Measurements from ENCODE around the gene MYO5A. TPM values are rescaled to one million over a fixed set of nuclear protein-coding genes. Genes with fewer than 3 reads are reported as not detected.

The MYO5A gene
- total and polyA plus RNA-seq, 2 donors (not counting 1 experiment from before 2014, with no cell fraction given) = 32.9 to 41.9 TPM

DNA sequence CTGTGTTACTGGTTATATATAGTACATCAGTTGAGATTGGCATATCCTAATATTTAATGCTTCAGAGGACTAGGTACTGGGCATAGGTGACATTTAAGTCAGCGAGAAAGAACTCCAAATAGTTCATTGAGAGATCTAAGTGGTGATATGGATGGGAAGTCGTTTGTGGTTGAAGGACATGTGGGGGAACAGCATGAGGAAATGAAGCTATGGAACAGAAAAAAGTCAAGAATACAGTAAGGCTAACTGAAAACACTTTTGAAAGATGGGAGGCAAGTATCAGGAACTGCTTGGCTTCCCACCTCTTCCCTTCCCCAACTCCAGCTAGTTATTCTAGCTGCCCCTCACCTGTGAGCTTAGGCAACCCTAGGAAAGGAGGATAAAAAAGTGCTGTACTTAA is 3.7 kb upstream of the MYO5A start:
- Histone ChIP-seq H2AFZ (ENCODE audit: low read length) (no peak overlapping the region), H3K9me3 (ENCODE audit: control insufficient read depth, insufficient read depth, low read depth, low read length) (no peaks in the 10 kb centered on the region), H3K9ac (ENCODE audit: insufficient read depth, low read length) (no peak overlapping the region), H3K79me2 (ENCODE audit: control insufficient read depth, insufficient read depth, low read length) (peaks cover 5% of the 10 kb centered on the region), H3K4me1 (ENCODE audit: control insufficient read depth, extremely low read depth, insufficient read depth, low read length) (no peaks in the 10 kb centered on the region), H4K20me1 (ENCODE audit: control insufficient read depth, extremely low read depth, insufficient read depth, low read length) (no peaks in the 10 kb centered on the region), H3K27ac (ENCODE audit: insufficient read depth, low read length) (no peak overlapping the region), H3K4me3 (replicated peaks in 1 of 4; ENCODE audit: control extremely low read depth in 1 of 4, insufficient read depth in 1 of 4, low read depth in 3 of 4, low read length in 4 of 4) (no peak overlapping the region), H3K27me3 (ENCODE audit: control insufficient read depth, insufficient read depth, low read length) (no peaks in the 10 kb centered on the region), H3K36me3 (ENCODE audit: control insufficient read depth, insufficient read depth, low read length) (no peaks in the 10 kb centered on the region), H3K4me2 (ENCODE audit: extremely low read depth, insufficient read depth, low read length) (no peak overlapping the region)
- DNase-seq (ENCODE audit: low read depth in 2 of 2) = no peak
- no peak for TF ChIP-seq EZH2 (IDR thresholded peaks at IDR 0.05; ENCODE audit: low read length, missing control alignments)
- TF ChIP-seq, protein P1, sequence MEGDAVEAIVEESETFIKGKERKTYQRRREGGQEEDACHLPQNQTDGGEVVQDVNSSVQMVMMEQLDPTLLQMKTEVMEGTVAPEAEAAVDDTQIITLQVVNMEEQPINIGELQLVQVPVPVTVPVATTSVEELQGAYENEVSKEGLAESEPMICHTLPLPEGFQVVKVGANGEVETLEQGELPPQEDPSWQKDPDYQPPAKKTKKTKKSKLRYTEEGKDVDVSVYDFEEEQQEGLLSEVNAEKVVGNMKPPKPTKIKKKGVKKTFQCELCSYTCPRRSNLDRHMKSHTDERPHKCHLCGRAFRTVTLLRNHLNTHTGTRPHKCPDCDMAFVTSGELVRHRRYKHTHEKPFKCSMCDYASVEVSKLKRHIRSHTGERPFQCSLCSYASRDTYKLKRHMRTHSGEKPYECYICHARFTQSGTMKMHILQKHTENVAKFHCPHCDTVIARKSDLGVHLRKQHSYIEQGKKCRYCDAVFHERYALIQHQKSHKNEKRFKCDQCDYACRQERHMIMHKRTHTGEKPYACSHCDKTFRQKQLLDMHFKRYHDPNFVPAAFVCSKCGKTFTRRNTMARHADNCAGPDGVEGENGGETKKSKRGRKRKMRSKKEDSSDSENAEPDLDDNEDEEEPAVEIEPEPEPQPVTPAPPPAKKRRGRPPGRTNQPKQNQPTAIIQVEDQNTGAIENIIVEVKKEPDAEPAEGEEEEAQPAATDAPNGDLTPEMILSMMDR (conservative IDR thresholded peaks at IDR 0.05 in 1 of 2, IDR thresholded peaks at IDR 0.05 in 1 of 2; ENCODE audit: low read depth in 1 of 2, low read length in 2 of 2) = no peak

GRCh38 chr15:52529940-52530339 is 1.3 kb upstream of the MYO5A start:
- Histone ChIP-seq H3K4me2 (ENCODE audit: extremely low read depth, insufficient read depth, low read length) (peak overlapping the region; percentile 92), H2AFZ (ENCODE audit: low read length) (peak overlapping the region; percentile 92), H3K27me3 (ENCODE audit: control insufficient read depth, insufficient read depth, low read length) (no peaks in the 10 kb centered on the region), H3K4me3 (replicated peaks in 1 of 4; ENCODE audit: control extremely low read depth in 1 of 4, insufficient read depth in 1 of 4, low read depth in 3 of 4, low read length in 4 of 4) (peak overlapping the region; percentile 63 to 77 (median 68)), H3K4me1 (ENCODE audit: control insufficient read depth, extremely low read depth, insufficient read depth, low read length) (no peaks in the 10 kb centered on the region), H3K9me3 (ENCODE audit: control insufficient read depth, insufficient read depth, low read depth, low read length) (no peaks in the 10 kb centered on the region), H3K79me2 (ENCODE audit: control insufficient read depth, insufficient read depth, low read length) (peaks cover 17% of the 10 kb centered on the region), H4K20me1 (ENCODE audit: control insufficient read depth, extremely low read depth, insufficient read depth, low read length) (no peaks in the 10 kb centered on the region), H3K27ac (ENCODE audit: insufficient read depth, low read length) (no peak overlapping the region), H3K36me3 (ENCODE audit: control insufficient read depth, insufficient read depth, low read length) (no peaks in the 10 kb centered on the region), H3K9ac (ENCODE audit: insufficient read depth, low read length) (no peak overlapping the region)
- TF ChIP-seq, protein P1 (conservative IDR thresholded peaks at IDR 0.05 in 1 of 2, IDR thresholded peaks at IDR 0.05 in 1 of 2; ENCODE audit: low read depth in 1 of 2, low read length in 2 of 2) = no peak
- TF ChIP-seq EZH2 (IDR thresholded peaks at IDR 0.05; ENCODE audit: low read length, missing control alignments) = no peak
- DNase-seq (ENCODE audit: low read depth in 2 of 2) = no peak

DNA sequence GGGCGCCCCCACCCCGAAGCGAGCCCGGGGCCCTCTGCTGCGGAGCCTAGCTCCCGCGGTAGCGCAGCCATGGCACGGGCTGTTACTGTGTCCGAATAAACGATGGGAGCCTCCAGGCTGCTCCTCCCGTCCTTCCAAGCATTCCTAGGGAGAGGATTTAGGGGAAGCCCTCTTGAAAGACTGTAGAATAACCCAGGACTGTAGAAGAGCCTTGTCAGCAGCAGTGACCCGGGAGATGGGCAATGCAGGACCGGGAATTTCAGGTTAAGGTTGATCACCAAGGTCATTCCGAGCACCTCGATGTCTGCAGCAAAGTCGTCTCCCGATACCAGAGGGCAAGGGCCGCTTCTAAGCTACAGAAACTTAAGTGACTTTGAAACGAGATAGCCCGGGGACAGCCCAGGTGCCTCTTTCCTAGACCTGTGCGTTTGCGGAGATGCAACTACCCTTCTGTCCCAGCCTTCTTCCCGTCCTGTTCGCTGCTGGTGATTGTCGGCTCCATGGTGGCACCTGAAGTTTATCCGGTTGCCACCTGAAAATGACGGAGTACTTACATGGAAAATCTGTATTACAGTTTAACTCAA is 753 bp upstream of the MYO5A start:
- no peak for DNase-seq (ENCODE audit: low read depth in 2 of 2)
- peak overlapping the region; percentile 92 for H2AFZ ChIP-seq (ENCODE audit: low read length)
- TF ChIP-seq, protein P1 (conservative IDR thresholded peaks at IDR 0.05 in 1 of 2, IDR thresholded peaks at IDR 0.05 in 1 of 2; ENCODE audit: low read depth in 1 of 2, low read length in 2 of 2) = no peak
- no peak for TF ChIP-seq EZH2 (IDR thresholded peaks at IDR 0.05; ENCODE audit: low read length, missing control alignments)
- H3K9ac ChIP-seq (ENCODE audit: insufficient read depth, low read length) = peak overlapping the region; percentile 74
- peak overlapping the region; percentile 63 to 77 (median 68) for H3K4me3 ChIP-seq (replicated peaks in 1 of 4; ENCODE audit: control extremely low read depth in 1 of 4, insufficient read depth in 1 of 4, low read depth in 3 of 4, low read length in 4 of 4)
- H3K27ac ChIP-seq (ENCODE audit: insufficient read depth, low read length) = peak overlapping the region; percentile 65
- no peaks in the 10 kb centered on the region for H3K9me3 ChIP-seq (ENCODE audit: control insufficient read depth, insufficient read depth, low read depth, low read length)
- peak overlapping the region; percentile 92 for H3K4me2 ChIP-seq (ENCODE audit: extremely low read depth, insufficient read depth, low read length)
- no peaks in the 10 kb centered on the region for H3K27me3 ChIP-seq (ENCODE audit: control insufficient read depth, insufficient read depth, low read length)
- no peaks in the 10 kb centered on the region for H4K20me1 ChIP-seq (ENCODE audit: control insufficient read depth, extremely low read depth, insufficient read depth, low read length)
- H3K36me3 ChIP-seq (ENCODE audit: control insufficient read depth, insufficient read depth, low read length) = no peaks in the 10 kb centered on the region
- H3K4me1 ChIP-seq (ENCODE audit: control insufficient read depth, extremely low read depth, insufficient read depth, low read length) = no peaks in the 10 kb centered on the region
- peaks cover 21% of the 10 kb centered on the region for H3K79me2 ChIP-seq (ENCODE audit: control insufficient read depth, insufficient read depth, low read length)

Measured in fibroblast of lung (primary cell).